Glomerular endothelial cell (primary cell): ENCODE data around the gene CREG2. TPM values are rescaled to one million over a fixed set of nuclear protein-coding genes. Genes with fewer than 3 reads are reported as not detected.

Experiments used
- DNase-seq: peaks from one replicate; pipeline ENCODE4 v3.0.0-alpha.2; 2011; ENCODE audit warnings: low read depth, low spot score; ENCODE audit errors: extremely low read depth
- total RNA-seq: library from RNA; depleted of rRNA; stranded (reverse); fragments of >200 nt; gene quantifications from 2 replicates; pipeline ENCODE4 v1.2.3, GENCODE V29; 2015

The CREG2 gene
- total RNA-seq, 1 donor from 2014 or later: 31.7 TPM

DNA sequence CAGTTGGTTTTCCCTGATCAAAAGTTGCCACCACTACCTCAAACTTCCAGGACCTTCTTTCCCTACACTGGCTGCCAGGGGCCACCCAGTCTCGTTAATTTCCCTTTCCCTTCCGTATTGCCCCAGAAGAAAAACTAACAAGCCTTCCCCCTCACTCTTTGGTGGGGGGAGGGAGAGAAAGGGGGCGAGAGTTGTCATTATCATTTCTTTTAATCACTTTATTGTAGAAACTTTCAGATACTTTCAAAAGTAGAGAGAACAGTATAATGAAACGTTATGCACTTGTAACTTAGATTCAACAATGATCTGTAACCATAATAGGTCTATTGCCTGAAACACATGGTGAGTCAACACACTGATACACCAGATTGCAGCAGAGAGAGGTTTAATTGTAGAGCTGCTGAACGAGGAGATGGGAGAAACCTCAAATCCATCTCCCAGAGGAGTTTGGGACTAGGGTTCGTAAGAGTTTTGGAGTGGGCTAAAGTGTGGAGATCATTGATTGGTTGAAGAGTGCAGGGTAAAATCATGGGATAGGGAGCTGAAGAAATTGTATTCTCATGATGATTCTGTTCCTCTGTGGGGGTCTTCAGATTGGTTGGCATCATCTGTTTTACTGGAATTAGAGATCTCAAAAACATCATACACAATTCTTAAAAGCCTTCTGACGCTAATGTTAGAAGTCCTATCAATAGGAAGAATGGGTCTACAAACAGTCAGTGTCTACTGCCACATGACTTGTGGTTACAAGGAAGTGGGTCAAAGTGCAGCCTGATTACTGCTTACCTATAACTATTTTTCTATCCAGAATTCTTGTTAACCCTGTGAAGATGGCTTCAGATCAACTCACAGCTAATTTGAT, 76.2 kb downstream of the CREG2 start:
- no peak for DNase-seq

DNA sequence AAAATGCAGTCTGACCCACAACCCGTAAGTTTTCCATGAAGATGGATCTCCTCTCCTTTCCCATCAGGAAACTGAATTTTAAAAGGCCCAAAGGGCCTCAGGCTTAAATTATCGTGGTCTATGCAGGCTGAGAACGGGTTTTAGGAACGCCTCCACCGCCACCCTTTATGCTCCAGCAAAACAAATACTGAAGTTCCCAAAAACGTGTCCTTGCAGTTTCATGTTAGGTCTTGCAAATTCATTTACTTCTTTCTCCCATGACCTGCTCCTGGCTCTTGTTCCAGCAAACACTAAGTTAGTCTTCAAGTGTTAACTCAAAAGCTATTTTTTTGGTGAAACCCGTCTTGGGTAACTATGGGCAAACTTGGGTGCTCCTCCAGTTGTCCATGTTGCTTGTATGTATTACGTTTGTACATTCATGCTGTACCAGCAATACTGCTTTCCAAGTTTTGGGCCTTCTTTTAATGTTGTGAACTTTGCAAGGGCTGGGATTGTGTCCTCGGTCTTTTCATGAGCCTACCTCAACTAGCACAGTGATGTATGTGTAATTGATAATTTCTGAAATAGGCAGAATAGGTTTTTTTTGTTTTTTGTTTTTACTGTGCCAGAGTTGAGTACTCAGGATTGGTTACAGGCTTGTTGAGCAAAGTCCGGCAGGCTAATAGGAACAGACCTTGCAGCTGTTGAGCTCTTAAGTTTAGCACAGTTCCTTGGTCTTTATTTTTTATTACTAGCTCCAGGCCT, 77.0 kb downstream of the CREG2 start:
- no peak for DNase-seq

DNA sequence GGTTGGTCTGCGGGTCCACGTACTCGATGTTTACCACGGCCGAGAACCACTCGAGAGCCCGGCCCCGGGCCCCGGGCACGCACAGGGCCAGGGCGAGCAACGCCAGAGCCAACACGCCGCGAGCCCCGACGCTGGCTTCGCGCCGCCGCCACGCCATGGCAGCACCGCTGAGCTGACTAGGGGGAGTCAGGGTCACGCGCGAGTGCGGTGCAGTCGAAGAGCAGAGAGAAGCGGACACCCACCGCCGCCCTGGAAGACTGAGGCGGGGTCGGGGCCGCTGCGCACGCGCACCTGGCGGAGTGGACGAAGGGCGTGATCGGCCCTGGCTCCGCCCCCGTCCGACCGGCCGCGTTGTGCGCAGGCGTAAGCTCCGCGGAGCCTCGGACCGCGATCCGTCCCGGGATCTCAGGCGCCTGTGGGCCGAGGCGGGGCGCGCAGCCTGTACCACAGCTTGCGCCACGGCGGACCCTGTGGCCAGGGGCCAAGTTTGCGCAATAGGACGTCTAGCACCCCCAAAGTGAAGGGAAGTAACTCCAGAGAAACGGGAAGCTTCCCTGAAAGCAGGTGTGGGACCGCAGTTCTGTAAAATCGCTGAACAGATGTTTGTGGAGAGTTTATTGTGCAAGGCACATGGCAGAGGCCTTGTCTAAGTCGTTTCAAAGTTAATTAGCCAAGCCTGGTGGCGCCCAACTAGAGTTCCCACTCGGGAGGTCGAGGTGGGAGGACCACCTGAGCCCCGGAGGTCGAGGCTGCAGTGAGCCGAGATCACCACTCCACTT, 78.7 kb downstream of the CREG2 start, which contains the start of gene RNF149:
Gene RNF149, minus strand, starts transcription at position 270 of the 779 bp plus-strand sequence. Its CDS starts 113 bp downstream, at position 157.
- no peak for DNase-seq

DNA sequence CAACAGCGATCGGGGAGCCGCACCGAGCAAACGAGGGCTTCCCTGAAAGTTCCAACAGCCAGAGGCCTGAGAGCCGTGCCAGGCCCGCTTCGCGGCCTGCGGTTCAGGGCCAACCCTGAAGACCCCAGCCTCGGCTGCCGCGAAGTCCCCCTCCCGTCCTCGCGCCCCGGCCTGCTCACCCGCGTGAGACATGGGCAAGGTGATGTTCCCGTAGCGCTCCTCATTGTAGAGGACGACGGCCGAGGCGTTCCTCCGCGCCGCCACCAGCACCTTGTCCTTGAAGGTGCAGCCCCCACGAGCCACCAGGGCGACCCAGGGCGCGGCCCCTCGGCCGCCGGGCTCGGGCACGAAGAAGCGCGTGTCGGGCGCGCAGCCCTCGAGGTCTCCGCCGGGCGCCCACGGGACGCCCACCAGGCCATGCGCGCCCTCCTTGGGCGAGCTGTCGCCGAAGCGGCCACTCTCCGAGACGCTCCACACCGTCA, 79.3 kb downstream of the CREG2 start:
- DNase-seq: no peak

DNA sequence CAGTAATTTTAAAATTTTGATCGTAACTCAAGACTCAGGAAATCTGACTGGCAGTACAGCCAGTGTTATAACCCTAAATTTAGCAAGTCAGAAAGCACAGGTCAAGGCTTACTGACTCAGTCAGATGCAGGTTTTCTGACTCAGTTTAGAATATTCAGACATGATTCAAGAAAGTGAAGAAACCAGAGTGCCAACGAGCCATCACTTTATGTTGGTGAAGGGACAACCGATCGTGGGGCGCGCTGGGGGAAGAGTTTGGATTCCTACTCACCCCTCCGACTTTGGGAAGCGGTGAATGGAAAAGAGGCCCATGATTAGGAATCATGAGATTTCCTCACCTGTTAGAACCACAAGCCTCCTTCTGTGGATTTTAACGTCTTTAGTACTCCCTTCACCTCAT, 79.8 kb downstream of the CREG2 start:
- no peak for DNase-seq

DNA sequence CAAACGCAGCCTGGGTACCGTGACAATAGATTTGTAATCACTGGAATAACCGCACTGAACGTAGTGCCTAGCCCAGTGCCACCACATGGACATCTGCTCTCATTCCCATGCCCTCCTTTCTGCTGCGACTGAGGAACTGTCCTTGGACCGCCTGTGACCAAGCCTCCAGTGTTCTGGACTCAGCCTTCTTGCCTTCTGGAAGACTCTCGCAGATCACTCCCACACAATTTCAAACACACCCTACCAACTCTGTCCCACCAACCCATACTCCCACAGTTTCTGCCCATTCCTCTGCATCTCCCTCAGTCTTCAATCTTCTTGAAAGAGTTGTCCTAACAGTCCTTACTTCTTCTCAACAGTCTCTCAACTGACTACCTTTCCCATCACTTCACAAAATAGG, 80.9 kb downstream of the CREG2 start:
- DNase-seq: no peak

DNA sequence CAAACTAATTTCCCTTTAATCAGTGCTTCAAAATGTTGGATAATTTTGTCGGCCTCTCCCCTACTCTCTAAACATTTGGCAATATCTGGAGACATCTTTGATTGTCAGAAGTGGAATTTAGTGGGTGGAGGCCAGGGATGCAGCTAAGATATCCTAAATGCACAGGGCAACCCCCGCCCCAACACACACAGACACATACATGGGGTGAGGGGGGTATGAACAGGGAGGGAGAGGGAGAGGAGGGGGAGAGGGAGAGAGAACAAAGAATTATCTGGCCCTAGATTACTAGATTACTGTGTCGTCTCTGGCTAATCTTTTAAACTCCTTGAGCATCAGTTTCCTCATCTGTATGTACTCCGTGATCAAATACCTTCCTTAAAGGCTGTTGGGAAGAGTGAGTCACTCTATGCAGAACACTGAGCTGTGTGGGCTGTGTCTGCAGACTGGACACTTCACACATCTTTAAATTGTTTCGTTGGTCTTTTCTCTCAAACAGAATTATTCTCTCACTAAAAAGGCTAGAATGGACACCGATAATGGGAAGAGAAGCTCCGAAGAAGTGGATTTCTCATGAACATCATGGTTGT, 81.7 kb downstream of the CREG2 start:
- no peak for DNase-seq

DNA sequence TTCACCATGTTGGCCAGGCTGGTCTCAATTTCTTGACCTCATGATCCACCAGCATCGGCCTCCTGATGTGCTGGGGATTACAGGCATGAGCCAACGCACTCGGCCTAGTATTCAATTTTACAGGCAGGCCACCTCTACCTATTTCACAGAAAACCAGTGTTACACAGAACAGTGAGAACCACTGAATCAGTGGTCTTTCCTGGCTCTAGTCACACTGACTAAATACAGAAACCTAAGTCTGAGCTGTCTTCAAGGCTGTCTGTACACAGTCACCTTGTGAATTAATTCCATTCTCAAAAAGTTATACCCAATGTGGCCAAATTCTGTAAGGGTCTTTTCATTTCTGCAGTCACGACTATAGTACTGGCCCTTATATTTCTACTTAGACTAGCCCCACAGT, 82.3 kb downstream of the CREG2 start:
- DNase-seq: no peak

DNA sequence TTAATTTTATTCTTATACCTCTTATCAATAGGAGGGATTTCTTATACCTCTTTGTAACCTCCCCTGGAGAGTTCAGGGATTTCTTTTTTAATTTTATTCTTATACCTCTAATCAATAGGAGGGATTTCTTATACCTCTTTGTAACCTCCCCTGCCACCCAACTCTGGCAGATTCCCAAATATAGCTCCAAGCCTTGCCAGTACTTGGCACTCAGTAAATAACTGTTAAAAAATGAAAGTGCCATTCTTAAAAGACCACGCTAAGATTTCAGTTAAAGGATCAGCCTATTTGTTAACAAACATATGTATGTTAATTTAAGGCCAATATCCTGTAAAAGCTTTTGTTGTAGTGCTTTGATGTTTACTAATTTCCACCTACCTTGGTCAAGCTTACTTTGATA, 83.6 kb downstream of the CREG2 start:
- DNase-seq: no peak

DNA sequence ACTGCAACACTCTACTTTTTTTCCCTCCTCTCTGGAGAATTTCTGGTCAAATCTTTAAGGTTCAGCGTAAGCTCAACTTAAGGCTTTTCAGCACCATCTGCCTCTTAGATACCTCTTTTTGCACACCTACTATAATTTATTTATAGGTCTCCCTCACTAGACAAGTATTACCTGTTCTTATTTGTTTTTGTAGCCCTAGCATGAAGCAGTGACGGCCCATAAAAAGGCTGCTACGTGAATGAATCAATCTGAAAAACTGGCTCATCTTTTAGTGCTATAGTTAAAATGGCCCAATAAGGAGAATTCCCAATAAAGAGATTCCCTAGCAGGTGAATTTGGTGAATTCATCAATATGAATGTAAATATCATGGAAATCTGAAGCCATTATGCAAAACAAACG, 85.3 kb downstream of the CREG2 start:
- no peak for DNase-seq

DNA sequence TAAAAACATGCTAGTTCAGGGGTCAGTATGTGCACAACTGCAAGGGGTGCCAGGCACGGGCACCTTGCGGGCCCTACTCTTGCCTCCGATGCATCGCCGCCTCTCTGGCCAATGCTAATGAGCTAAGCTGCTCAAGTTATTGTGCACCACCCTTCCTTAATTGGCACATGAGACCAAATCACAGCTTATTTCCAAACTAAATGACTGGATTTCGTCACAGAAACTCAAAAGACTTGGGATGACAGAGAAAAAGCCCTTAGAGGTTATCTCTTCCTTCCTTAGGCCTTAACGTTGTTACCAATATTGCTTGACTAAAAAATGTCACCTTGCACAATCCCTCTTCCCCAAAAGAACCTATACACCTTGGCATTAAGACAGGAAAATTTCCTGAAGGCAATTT, 86.5 kb downstream of the CREG2 start:
- no peak for DNase-seq

DNA sequence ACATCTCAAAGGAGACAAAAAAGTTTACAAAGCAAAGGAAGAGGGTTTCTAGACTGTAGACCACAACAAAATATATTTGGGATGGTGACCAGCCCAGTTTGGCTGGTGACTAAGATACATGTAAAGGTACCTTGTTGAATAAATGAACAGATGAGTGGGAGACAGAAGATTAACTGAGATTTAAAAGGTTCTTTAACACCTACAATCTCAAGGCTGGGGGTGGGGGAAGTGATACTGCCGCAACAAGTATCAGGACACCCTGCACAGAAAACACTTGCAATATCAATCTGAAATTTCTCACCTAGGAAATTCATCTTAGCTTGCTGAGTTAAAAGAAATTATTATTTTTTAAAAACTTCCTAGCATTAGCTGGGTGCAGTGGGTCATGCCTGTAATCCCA, 87.1 kb downstream of the CREG2 start:
- no peak for DNase-seq

DNA sequence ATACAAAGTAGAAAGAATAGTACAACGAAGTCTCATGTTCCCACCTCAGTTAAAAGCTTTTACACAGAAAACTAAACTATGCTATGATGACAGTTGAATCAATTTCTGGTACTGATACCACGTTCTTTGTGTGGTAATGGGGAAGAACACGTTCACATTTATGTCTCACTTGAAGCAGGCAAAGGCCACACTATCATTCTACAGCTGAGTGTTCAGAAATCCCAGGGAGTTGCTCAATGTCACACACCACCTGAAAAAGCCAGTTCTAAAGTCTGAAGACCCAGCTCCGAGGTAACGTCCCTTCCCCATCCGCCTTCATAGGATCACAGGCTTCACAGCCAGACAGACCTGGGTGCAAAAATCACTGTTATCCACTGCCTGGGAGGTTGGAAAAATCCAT, 87.7 kb downstream of the CREG2 start:
- no peak for DNase-seq

DNA sequence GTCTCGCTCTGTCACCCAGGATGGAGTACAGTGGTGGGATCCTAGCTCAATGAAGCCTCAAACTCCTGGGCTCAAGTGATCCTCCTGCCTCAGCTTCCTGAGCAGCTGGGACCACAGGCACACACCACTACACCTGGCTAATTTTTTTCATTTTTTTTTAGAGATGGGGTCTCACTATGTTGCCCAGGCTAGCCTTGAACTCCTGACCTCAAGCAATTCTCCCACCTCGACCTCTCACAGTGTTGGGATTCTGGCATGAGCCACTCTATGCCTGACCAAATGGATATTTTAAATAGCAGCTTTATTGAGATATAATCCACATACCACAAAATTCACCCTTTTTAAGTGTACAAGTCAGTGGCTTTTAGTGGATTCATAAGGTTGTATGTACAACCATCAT, 89.9 kb downstream of the CREG2 start:
- no peak for DNase-seq

DNA sequence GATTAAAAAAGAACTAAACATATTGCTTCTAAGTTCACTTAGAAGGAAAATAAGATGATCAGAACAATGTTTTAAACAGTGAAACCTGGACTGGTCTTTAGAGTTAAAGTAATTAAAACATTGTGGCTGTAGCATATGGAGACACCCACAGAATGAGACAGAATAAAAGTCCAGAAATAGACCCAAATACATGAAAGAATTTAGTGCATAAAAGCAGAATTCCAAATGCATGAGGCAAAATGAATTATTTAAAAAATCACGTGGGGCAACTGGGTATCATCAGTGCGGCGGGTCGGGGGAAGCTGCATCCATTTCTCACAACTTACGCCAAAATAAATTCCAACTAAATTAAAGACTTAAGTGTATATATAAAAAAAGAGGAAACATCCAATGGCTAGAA, 90.9 kb downstream of the CREG2 start:
- DNase-seq: no peak

DNA sequence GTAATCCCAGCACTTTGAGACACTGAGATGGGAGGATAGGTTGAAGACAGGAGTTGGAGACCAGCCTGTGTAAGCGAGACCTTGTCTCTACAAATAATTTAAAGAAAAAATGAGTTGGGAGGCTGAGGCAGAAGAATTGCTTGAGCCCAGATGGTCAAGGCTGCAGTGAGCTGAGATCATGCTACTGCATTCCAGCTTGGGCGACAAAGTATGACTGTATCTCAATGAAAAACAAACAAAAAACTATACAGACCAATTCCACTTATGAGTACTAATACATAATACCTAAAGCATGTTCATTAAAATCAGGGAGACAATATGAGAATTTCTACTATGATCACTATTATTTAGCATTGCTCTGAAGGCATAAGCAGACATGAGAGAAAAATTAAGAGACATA, 91.4 kb downstream of the CREG2 start:
- DNase-seq: no peak

Other genes starting within 250 kb of the CREG2 start
- 52.3 and 65.9 TPM in 2 replicates for gene TBC1D8, start 236.1 kb downstream of the CREG2 start, total RNA-seq
- gene CNOT11, start 134.6 kb downstream of the CREG2 start, total RNA-seq: 39.7 and 40.5 TPM in 2 replicates
- 66.2 and 75.6 TPM in 2 replicates for gene RNF149, start 78.8 kb downstream of the CREG2 start, total RNA-seq
- 0.10 and 1.6 TPM in 2 replicates for gene RFX8, start 87.6 kb upstream of the CREG2 start, total RNA-seq